CD4-positive, alpha-beta T cell treated with Interferon alpha-2 for 1 hour (primary cell): ENCODE results near the gene MED28.

ENCODE experiments used
- DNase-seq, 2 donors: peaks; one replicate each; pipeline ENCODE4 v3.0.0-alpha.2; 2020 to 2022

Gene MED28

GRCh38 chr4:17670423-17670822, 56.0 kb downstream of the MED28 start:
- no peak for DNase-seq

- DNase-seq: no peak
Measured at GRCh38 chr4:17680559-17681280, 66.3 kb downstream of the MED28 start.

GRCh38 chr4:17681281-17682221, 67.1 kb downstream of the MED28 start:
- no peak for DNase-seq

GRCh38 chr4:17682222-17682566, 67.8 kb downstream of the MED28 start:
- no peak for DNase-seq
